ENCODE data around the gene PALD1. TPM values are rescaled to one million over a fixed set of nuclear protein-coding genes. Genes with fewer than 3 reads are reported as not detected.

The PALD1 gene
- total and polyA plus RNA-seq, 2 donors (not counting 1 experiment from before 2014, with no cell fraction given): 0.09 to 0.33 TPM

DNA sequence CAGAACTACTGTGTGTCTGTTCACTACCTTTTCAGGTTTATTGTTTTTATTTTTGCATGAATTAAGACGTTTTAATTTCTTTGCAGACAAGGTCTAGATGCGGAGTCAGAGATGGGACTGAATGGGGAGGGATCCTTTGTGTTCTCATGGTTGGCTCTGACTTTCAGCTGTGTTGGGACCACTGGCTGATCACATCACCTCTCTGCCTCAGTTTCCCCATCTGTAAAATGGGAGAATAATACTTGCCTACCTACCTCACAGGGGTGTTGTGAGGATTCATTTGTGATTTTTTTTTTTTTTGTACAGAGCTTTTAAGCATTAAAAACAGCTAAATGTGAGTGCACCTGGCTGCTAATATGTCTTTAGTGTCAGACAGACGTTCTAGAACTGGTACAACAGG, 89.5 kb downstream of the PALD1 start:
- Histone ChIP-seq H3K9me3 (ENCODE audit: control insufficient read depth, insufficient read depth, low read depth, low read length) (no peaks in the 10 kb centered on the region), H3K79me2 (ENCODE audit: control insufficient read depth, insufficient read depth, low read length) (no peaks in the 10 kb centered on the region), H3K9ac (ENCODE audit: insufficient read depth, low read length) (no peak overlapping the region), H2AFZ (ENCODE audit: low read length) (no peak overlapping the region), H3K4me2 (ENCODE audit: extremely low read depth, insufficient read depth, low read length) (no peak overlapping the region), H3K27me3 (ENCODE audit: control insufficient read depth, insufficient read depth, low read length) (no peaks in the 10 kb centered on the region), H4K20me1 (ENCODE audit: control insufficient read depth, extremely low read depth, insufficient read depth, low read length) (no peaks in the 10 kb centered on the region), H3K4me1 (ENCODE audit: control insufficient read depth, extremely low read depth, insufficient read depth, low read length) (no peaks in the 10 kb centered on the region), H3K36me3 (ENCODE audit: control insufficient read depth, insufficient read depth, low read length) (no peaks in the 10 kb centered on the region), H3K27ac (ENCODE audit: insufficient read depth, low read length) (no peak overlapping the region), H3K4me3 (replicated peaks in 1 of 4; ENCODE audit: control extremely low read depth in 1 of 4, insufficient read depth in 1 of 4, low read depth in 3 of 4, low read length in 4 of 4) (no peak overlapping the region)
- no peak for TF ChIP-seq EZH2 (IDR thresholded peaks at IDR 0.05; ENCODE audit: low read length, missing control alignments)
- TF ChIP-seq, protein P1, sequence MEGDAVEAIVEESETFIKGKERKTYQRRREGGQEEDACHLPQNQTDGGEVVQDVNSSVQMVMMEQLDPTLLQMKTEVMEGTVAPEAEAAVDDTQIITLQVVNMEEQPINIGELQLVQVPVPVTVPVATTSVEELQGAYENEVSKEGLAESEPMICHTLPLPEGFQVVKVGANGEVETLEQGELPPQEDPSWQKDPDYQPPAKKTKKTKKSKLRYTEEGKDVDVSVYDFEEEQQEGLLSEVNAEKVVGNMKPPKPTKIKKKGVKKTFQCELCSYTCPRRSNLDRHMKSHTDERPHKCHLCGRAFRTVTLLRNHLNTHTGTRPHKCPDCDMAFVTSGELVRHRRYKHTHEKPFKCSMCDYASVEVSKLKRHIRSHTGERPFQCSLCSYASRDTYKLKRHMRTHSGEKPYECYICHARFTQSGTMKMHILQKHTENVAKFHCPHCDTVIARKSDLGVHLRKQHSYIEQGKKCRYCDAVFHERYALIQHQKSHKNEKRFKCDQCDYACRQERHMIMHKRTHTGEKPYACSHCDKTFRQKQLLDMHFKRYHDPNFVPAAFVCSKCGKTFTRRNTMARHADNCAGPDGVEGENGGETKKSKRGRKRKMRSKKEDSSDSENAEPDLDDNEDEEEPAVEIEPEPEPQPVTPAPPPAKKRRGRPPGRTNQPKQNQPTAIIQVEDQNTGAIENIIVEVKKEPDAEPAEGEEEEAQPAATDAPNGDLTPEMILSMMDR (conservative IDR thresholded peaks at IDR 0.05 in 1 of 2, IDR thresholded peaks at IDR 0.05 in 1 of 2; ENCODE audit: low read depth in 1 of 2, low read length in 2 of 2): no peak
- DNase-seq (ENCODE audit: low read depth in 2 of 2): no peak

DNA sequence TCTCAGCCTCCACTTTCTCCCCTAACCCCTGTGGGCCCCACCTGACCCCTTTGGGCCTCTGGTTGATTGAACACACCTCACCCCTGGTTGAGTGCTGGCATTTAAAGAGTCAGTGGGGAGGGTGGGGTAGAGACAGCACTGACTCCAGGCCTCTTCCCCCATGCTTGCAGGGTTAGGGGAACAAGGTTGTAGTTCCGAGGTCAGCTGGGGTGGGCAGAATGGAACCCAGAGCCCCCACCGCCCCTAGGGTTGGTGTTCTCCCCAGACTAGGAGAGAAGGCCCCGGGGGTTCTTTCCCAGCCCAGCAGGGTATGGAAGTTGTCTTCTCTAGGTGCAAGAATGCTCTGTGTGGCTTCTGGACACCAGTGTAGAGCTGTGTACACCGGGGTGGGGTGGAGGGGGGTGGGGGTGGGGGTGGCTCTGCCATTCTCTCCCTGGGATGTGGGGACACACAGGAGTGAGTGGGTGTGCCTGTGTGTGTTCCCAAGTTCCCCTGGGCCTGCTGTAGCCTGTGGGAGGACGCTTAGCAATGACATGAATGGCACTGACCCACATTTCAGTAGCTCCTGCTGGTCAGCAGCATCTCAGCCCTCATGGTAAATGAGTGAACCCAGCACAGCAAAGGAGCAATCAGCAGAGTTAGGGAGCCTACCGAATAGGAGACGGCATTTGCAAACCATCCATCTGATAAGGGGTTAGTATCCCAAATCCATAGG, 90.4 kb downstream of the PALD1 start:
- no peak for DNase-seq (ENCODE audit: low read depth in 2 of 2)
- no peaks in the 10 kb centered on the region for H3K79me2 ChIP-seq (ENCODE audit: control insufficient read depth, insufficient read depth, low read length)
- no peak overlapping the region for H3K4me3 ChIP-seq (replicated peaks in 1 of 4; ENCODE audit: control extremely low read depth in 1 of 4, insufficient read depth in 1 of 4, low read depth in 3 of 4, low read length in 4 of 4)

DNA sequence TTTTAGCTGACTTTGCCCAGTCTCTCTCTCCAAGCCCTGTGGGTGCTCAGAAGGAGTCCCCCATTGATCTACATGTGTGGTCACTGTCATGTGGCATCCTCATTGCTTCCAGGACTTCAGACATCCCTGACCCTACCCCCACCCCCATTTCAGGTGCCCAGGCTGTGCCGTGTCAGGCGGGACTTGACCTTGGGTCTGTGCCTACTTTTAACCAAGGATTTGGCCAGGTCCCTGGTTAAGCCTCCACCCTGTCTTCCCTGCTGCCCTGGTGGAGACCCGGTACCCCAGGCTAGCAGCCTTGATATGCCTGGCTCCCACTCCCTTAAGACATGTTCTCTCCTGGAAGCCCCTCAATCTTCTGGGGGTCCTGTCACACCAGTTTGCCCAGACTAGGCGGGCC, 92.7 kb downstream of the PALD1 start:
- Histone ChIP-seq H2AFZ (ENCODE audit: low read length) (no peak overlapping the region), H3K4me1 (ENCODE audit: control insufficient read depth, extremely low read depth, insufficient read depth, low read length) (no peaks in the 10 kb centered on the region), H3K36me3 (ENCODE audit: control insufficient read depth, insufficient read depth, low read length) (no peaks in the 10 kb centered on the region), H3K9ac (ENCODE audit: insufficient read depth, low read length) (no peak overlapping the region), H3K79me2 (ENCODE audit: control insufficient read depth, insufficient read depth, low read length) (no peaks in the 10 kb centered on the region), H3K4me3 (replicated peaks in 1 of 4; ENCODE audit: control extremely low read depth in 1 of 4, insufficient read depth in 1 of 4, low read depth in 3 of 4, low read length in 4 of 4) (no peak overlapping the region), H3K27me3 (ENCODE audit: control insufficient read depth, insufficient read depth, low read length) (no peaks in the 10 kb centered on the region), H3K27ac (ENCODE audit: insufficient read depth, low read length) (no peak overlapping the region), H3K4me2 (ENCODE audit: extremely low read depth, insufficient read depth, low read length) (no peak overlapping the region), H4K20me1 (ENCODE audit: control insufficient read depth, extremely low read depth, insufficient read depth, low read length) (no peaks in the 10 kb centered on the region), H3K9me3 (ENCODE audit: control insufficient read depth, insufficient read depth, low read depth, low read length) (no peaks in the 10 kb centered on the region)
- TF ChIP-seq EZH2 (IDR thresholded peaks at IDR 0.05; ENCODE audit: low read length, missing control alignments): no peak
- TF ChIP-seq, protein P1 (conservative IDR thresholded peaks at IDR 0.05 in 1 of 2, IDR thresholded peaks at IDR 0.05 in 1 of 2; ENCODE audit: low read depth in 1 of 2, low read length in 2 of 2): no peak
- no peak for DNase-seq (ENCODE audit: low read depth in 2 of 2)

More for the DNA sequence above, 90.4 kb downstream of the PALD1 start:
- no peaks in the 10 kb centered on the region for H3K27me3 ChIP-seq (ENCODE audit: control insufficient read depth, insufficient read depth, low read length)
- no peaks in the 10 kb centered on the region for H3K4me1 ChIP-seq (ENCODE audit: control insufficient read depth, extremely low read depth, insufficient read depth, low read length)
- no peaks in the 10 kb centered on the region for H3K36me3 ChIP-seq (ENCODE audit: control insufficient read depth, insufficient read depth, low read length)
- H3K4me2 ChIP-seq (ENCODE audit: extremely low read depth, insufficient read depth, low read length): no peak overlapping the region
- H3K9me3 ChIP-seq (ENCODE audit: control insufficient read depth, insufficient read depth, low read depth, low read length): no peaks in the 10 kb centered on the region
- H4K20me1 ChIP-seq (ENCODE audit: control insufficient read depth, extremely low read depth, insufficient read depth, low read length): no peaks in the 10 kb centered on the region
- H2AFZ ChIP-seq (ENCODE audit: low read length): no peak overlapping the region
- H3K27ac ChIP-seq (ENCODE audit: insufficient read depth, low read length): no peak overlapping the region
- H3K9ac ChIP-seq (ENCODE audit: insufficient read depth, low read length): no peak overlapping the region
- no peak for TF ChIP-seq EZH2 (IDR thresholded peaks at IDR 0.05; ENCODE audit: low read length, missing control alignments)
- TF ChIP-seq, protein P1 (conservative IDR thresholded peaks at IDR 0.05 in 1 of 2, IDR thresholded peaks at IDR 0.05 in 1 of 2; ENCODE audit: low read depth in 1 of 2, low read length in 2 of 2): no peak

Measured in fibroblast of lung (primary cell).